HFFc6 (cell line): ENCODE results near the gene POC1B. TPM values are rescaled to one million over a fixed set of nuclear protein-coding genes. Genes with fewer than 3 reads are reported as not detected.

Experiments
- DNase-seq: peaks from one replicate; pipeline ENCODE4 v3.0.0-alpha.2; 2018
- H3K27ac Mint-ChIP-seq: 2 replicates; pipeline ENCODE4 v1.8.0; 2020; ENCODE audit warnings: mild to moderate bottlenecking, mixed read lengths
- H3K27me3 Mint-ChIP-seq: 2 replicates; pipeline ENCODE4 v1.8.0; 2021; ENCODE audit warnings: mild to moderate bottlenecking, moderate library complexity, mixed read lengths; ENCODE audit not compliant: insufficient read depth
- H3K36me3 Mint-ChIP-seq: 2 replicates; pipeline ENCODE4 v1.8.0; 2021; ENCODE audit warnings: low read depth, mixed read lengths
- H3K4me1 Mint-ChIP-seq: 2 replicates; pipeline ENCODE4 v1.8.0; 2020; ENCODE audit warnings: low read depth, mixed read lengths
- H3K4me3 Mint-ChIP-seq: 2 replicates; pipeline ENCODE4 v1.8.0; 2020; ENCODE audit warnings: mild to moderate bottlenecking, moderate library complexity, mixed read lengths
- H3K9me3 Mint-ChIP-seq: 2 replicates; pipeline ENCODE4 v1.8.0; 2020; ENCODE audit warnings: mild to moderate bottlenecking, mixed read lengths
- CTCF ChIP-seq: fragments of 200-600 bp; sonication (generic); IDR thresholded peaks from 2 replicates; pipeline ENCODE4 v1.5.0; 2021; ENCODE audit warnings: antibody characterized with exemption, mild to moderate bottlenecking
- total RNA-seq, 6 experiments: library from RNA; stranded (reverse); fragmentation: NEBNext Ultra II Directional; extraction: Animal tissue kit (Norgen Biotek cat#: 25700); gene quantifications; 2 replicates in 1 of 6; 3 replicates in 5 of 6; pipeline ENCODE4 v1.2.3, GENCODE V29; 2021

Gene POC1B
- total RNA-seq, 6 experiments from 2014 or later, result 10.4 to 12.6 (median 11.1) TPM

- Mint-ChIP-seq H3K27me3 (no peaks in the 10 kb centered on the region; the same call in 1 of the 2 replicates), H3K9me3 (no peaks in the 10 kb centered on the region), H3K4me1 (peaks cover 49% of the 10 kb centered on the region), H3K27ac (peak overlapping the region; percentile 78), H3K36me3 (peaks cover 5% of the 10 kb centered on the region; the same call in 1 of the 2 replicates), H3K4me3 (no peak overlapping the region)
- no peak for DNase-seq
- no peak for TF ChIP-seq CTCF
Observed at GRCh38 chr12:89418228-89418910, 107.5 kb downstream of the POC1B start.

GRCh38 chr12:89417246-89417977 lies 108.4 kb downstream of the POC1B start:
- peak; percentile 62 for DNase-seq
- no peaks in the 10 kb centered on the region; the same call in 1 of the 2 replicates for H3K27me3 Mint-ChIP-seq
- peak overlapping the region; percentile 78 for H3K27ac Mint-ChIP-seq
- H3K4me3 Mint-ChIP-seq, result peak overlapping the region; percentile 74
- no peak for TF ChIP-seq CTCF
- H3K4me1 Mint-ChIP-seq, result peaks cover 49% of the 10 kb centered on the region
- H3K9me3 Mint-ChIP-seq, result no peaks in the 10 kb centered on the region
- peaks cover 5% of the 10 kb centered on the region; the same call in 1 of the 2 replicates for H3K36me3 Mint-ChIP-seq

- peak overlapping the region; percentile 23; the same call in 1 of the 2 replicates for H3K27ac Mint-ChIP-seq
- peaks cover 49% of the 10 kb centered on the region for H3K4me1 Mint-ChIP-seq
- H3K4me3 Mint-ChIP-seq, result no peak overlapping the region
- no peaks in the 10 kb centered on the region for H3K9me3 Mint-ChIP-seq
- DNase-seq, result no peak
- H3K27me3 Mint-ChIP-seq, result no peaks in the 10 kb centered on the region; the same call in 1 of the 2 replicates
- no peak for TF ChIP-seq CTCF
- peaks cover 5% of the 10 kb centered on the region; the same call in 1 of the 2 replicates for H3K36me3 Mint-ChIP-seq
Observed at GRCh38 chr12:89416049-89416792, 109.6 kb downstream of the POC1B start.

GRCh38 chr12:89414851-89415250 lies 111.0 kb downstream of the POC1B start:
- Mint-ChIP-seq H3K9me3 (no peaks in the 10 kb centered on the region), H3K36me3 (peaks cover 5% of the 10 kb centered on the region; the same call in 1 of the 2 replicates), H3K4me1 (peaks cover 49% of the 10 kb centered on the region), H3K27me3 (no peaks in the 10 kb centered on the region), H3K4me3 (peak overlapping the region; percentile 0; the same call in 1 of the 2 replicates), H3K27ac (no peak overlapping the region)
- DNase-seq, result peak; percentile 50
- TF ChIP-seq CTCF, result no peak

GRCh38 chr12:89414322-89414721 lies 111.5 kb downstream of the POC1B start:
- H3K36me3 Mint-ChIP-seq, result peaks cover 5% of the 10 kb centered on the region; the same call in 1 of the 2 replicates
- no peaks in the 10 kb centered on the region for H3K9me3 Mint-ChIP-seq
- no peaks in the 10 kb centered on the region for H3K27me3 Mint-ChIP-seq
- no peak for TF ChIP-seq CTCF
- peaks cover 49% of the 10 kb centered on the region for H3K4me1 Mint-ChIP-seq
- no peak overlapping the region for H3K27ac Mint-ChIP-seq
- peak overlapping the region; percentile 0; the same call in 1 of the 2 replicates for H3K4me3 Mint-ChIP-seq
- no peak for DNase-seq
